Measurements from ENCODE around the gene C9orf57.

Gene C9orf57

GRCh38 chr9:72046630-72047456, 13.6 kb downstream of the C9orf57 start:
- no peak for DNase-seq
- Histone ChIP-seq H3K4me3 (ENCODE audit: insufficient read depth, low read depth, low read length, poor library complexity, severe bottlenecking) (no peak overlapping the region), H3K9me3 (ENCODE audit: control insufficient read depth, low read length) (no peaks in the 10 kb centered on the region), H3K4me1 (ENCODE audit: control insufficient read depth, insufficient read depth, low read length, poor library complexity, severe bottlenecking) (no peaks in the 10 kb centered on the region), H3K36me3 (ENCODE audit: control insufficient read depth, insufficient read depth, low read length) (no peaks in the 10 kb centered on the region), H3K27ac (ENCODE audit: insufficient read depth, low read length, poor library complexity, severe bottlenecking) (no peak overlapping the region), H3K27me3 (replicated peaks; ENCODE audit: control insufficient read depth, insufficient read depth, low read length, poor library complexity, severe bottlenecking) (no peaks in the 10 kb centered on the region)

GRCh38 chr9:72044095-72044494, 16.3 kb downstream of the C9orf57 start:
- Histone ChIP-seq H3K4me3 (ENCODE audit: insufficient read depth, low read depth, low read length, poor library complexity, severe bottlenecking) (no peak overlapping the region), H3K4me1 (ENCODE audit: control insufficient read depth, insufficient read depth, low read length, poor library complexity, severe bottlenecking) (no peaks in the 10 kb centered on the region), H3K27me3 (replicated peaks; ENCODE audit: control insufficient read depth, insufficient read depth, low read length, poor library complexity, severe bottlenecking) (no peaks in the 10 kb centered on the region), H3K27ac (ENCODE audit: insufficient read depth, low read length, poor library complexity, severe bottlenecking) (no peak overlapping the region), H3K9me3 (ENCODE audit: control insufficient read depth, low read length) (no peaks in the 10 kb centered on the region), H3K36me3 (ENCODE audit: control insufficient read depth, insufficient read depth, low read length) (no peaks in the 10 kb centered on the region)
- DNase-seq: no peak

- H3K27me3 ChIP-seq (replicated peaks; ENCODE audit: control insufficient read depth, insufficient read depth, low read length, poor library complexity, severe bottlenecking): no peaks in the 10 kb centered on the region
- no peaks in the 10 kb centered on the region for H3K36me3 ChIP-seq (ENCODE audit: control insufficient read depth, insufficient read depth, low read length)
- no peak for DNase-seq
- H3K27ac ChIP-seq (ENCODE audit: insufficient read depth, low read length, poor library complexity, severe bottlenecking): no peak overlapping the region
- H3K9me3 ChIP-seq (ENCODE audit: control insufficient read depth, low read length): no peaks in the 10 kb centered on the region
- H3K4me3 ChIP-seq (ENCODE audit: insufficient read depth, low read depth, low read length, poor library complexity, severe bottlenecking): no peak overlapping the region
- H3K4me1 ChIP-seq (ENCODE audit: control insufficient read depth, insufficient read depth, low read length, poor library complexity, severe bottlenecking): no peaks in the 10 kb centered on the region
Observed at GRCh38 chr9:72043576-72043975, 16.8 kb downstream of the C9orf57 start.

- Histone ChIP-seq H3K27me3 (replicated peaks; ENCODE audit: control insufficient read depth, insufficient read depth, low read length, poor library complexity, severe bottlenecking) (no peaks in the 10 kb centered on the region), H3K4me3 (ENCODE audit: insufficient read depth, low read depth, low read length, poor library complexity, severe bottlenecking) (no peak overlapping the region), H3K36me3 (ENCODE audit: control insufficient read depth, insufficient read depth, low read length) (no peaks in the 10 kb centered on the region), H3K9me3 (ENCODE audit: control insufficient read depth, low read length) (no peaks in the 10 kb centered on the region), H3K27ac (ENCODE audit: insufficient read depth, low read length, poor library complexity, severe bottlenecking) (no peak overlapping the region), H3K4me1 (ENCODE audit: control insufficient read depth, insufficient read depth, low read length, poor library complexity, severe bottlenecking) (no peaks in the 10 kb centered on the region)
- no peak for DNase-seq
Observed at GRCh38 chr9:72042928-72043327, 17.5 kb downstream of the C9orf57 start.

GRCh38 chr9:72041775-72042194, 18.6 kb downstream of the C9orf57 start:
- DNase-seq: no peak
- Histone ChIP-seq H3K4me1 (ENCODE audit: control insufficient read depth, insufficient read depth, low read length, poor library complexity, severe bottlenecking) (no peaks in the 10 kb centered on the region), H3K36me3 (ENCODE audit: control insufficient read depth, insufficient read depth, low read length) (no peaks in the 10 kb centered on the region), H3K4me3 (ENCODE audit: insufficient read depth, low read depth, low read length, poor library complexity, severe bottlenecking) (no peak overlapping the region), H3K27me3 (replicated peaks; ENCODE audit: control insufficient read depth, insufficient read depth, low read length, poor library complexity, severe bottlenecking) (no peaks in the 10 kb centered on the region), H3K9me3 (ENCODE audit: control insufficient read depth, low read length) (no peaks in the 10 kb centered on the region), H3K27ac (ENCODE audit: insufficient read depth, low read length, poor library complexity, severe bottlenecking) (no peak overlapping the region)

GRCh38 chr9:72041369-72041768, 19.0 kb downstream of the C9orf57 start:
- Histone ChIP-seq H3K36me3 (ENCODE audit: control insufficient read depth, insufficient read depth, low read length) (no peaks in the 10 kb centered on the region), H3K4me1 (ENCODE audit: control insufficient read depth, insufficient read depth, low read length, poor library complexity, severe bottlenecking) (no peaks in the 10 kb centered on the region), H3K27me3 (replicated peaks; ENCODE audit: control insufficient read depth, insufficient read depth, low read length, poor library complexity, severe bottlenecking) (no peaks in the 10 kb centered on the region), H3K9me3 (ENCODE audit: control insufficient read depth, low read length) (no peaks in the 10 kb centered on the region), H3K27ac (ENCODE audit: insufficient read depth, low read length, poor library complexity, severe bottlenecking) (no peak overlapping the region), H3K4me3 (ENCODE audit: insufficient read depth, low read depth, low read length, poor library complexity, severe bottlenecking) (no peak overlapping the region)
- DNase-seq: no peak

- Histone ChIP-seq H3K4me3 (ENCODE audit: insufficient read depth, low read depth, low read length, poor library complexity, severe bottlenecking) (no peak overlapping the region), H3K27ac (ENCODE audit: insufficient read depth, low read length, poor library complexity, severe bottlenecking) (no peak overlapping the region), H3K4me1 (ENCODE audit: control insufficient read depth, insufficient read depth, low read length, poor library complexity, severe bottlenecking) (no peaks in the 10 kb centered on the region), H3K9me3 (ENCODE audit: control insufficient read depth, low read length) (no peaks in the 10 kb centered on the region), H3K36me3 (ENCODE audit: control insufficient read depth, insufficient read depth, low read length) (no peaks in the 10 kb centered on the region), H3K27me3 (replicated peaks; ENCODE audit: control insufficient read depth, insufficient read depth, low read length, poor library complexity, severe bottlenecking) (no peaks in the 10 kb centered on the region)
- no peak for DNase-seq
Observed at GRCh38 chr9:72039532-72039931, 20.9 kb downstream of the C9orf57 start.

- Histone ChIP-seq H3K9me3 (ENCODE audit: control insufficient read depth, low read length) (no peaks in the 10 kb centered on the region), H3K27ac (ENCODE audit: insufficient read depth, low read length, poor library complexity, severe bottlenecking) (no peak overlapping the region), H3K4me3 (ENCODE audit: insufficient read depth, low read depth, low read length, poor library complexity, severe bottlenecking) (no peak overlapping the region), H3K27me3 (replicated peaks; ENCODE audit: control insufficient read depth, insufficient read depth, low read length, poor library complexity, severe bottlenecking) (no peaks in the 10 kb centered on the region), H3K36me3 (ENCODE audit: control insufficient read depth, insufficient read depth, low read length) (no peaks in the 10 kb centered on the region), H3K4me1 (ENCODE audit: control insufficient read depth, insufficient read depth, low read length, poor library complexity, severe bottlenecking) (no peaks in the 10 kb centered on the region)
- DNase-seq: peak; percentile 19 to 45 (median 21)
Observed at GRCh38 chr9:72038890-72039410, 21.5 kb downstream of the C9orf57 start.

- no peaks in the 10 kb centered on the region for H3K36me3 ChIP-seq (ENCODE audit: control insufficient read depth, insufficient read depth, low read length)
- no peak overlapping the region for H3K4me3 ChIP-seq (ENCODE audit: insufficient read depth, low read depth, low read length, poor library complexity, severe bottlenecking)
- no peak overlapping the region for H3K27ac ChIP-seq (ENCODE audit: insufficient read depth, low read length, poor library complexity, severe bottlenecking)
- no peaks in the 10 kb centered on the region for H3K9me3 ChIP-seq (ENCODE audit: control insufficient read depth, low read length)
- H3K27me3 ChIP-seq (replicated peaks; ENCODE audit: control insufficient read depth, insufficient read depth, low read length, poor library complexity, severe bottlenecking): no peaks in the 10 kb centered on the region
- DNase-seq: no peak
- H3K4me1 ChIP-seq (ENCODE audit: control insufficient read depth, insufficient read depth, low read length, poor library complexity, severe bottlenecking): no peaks in the 10 kb centered on the region
Observed at GRCh38 chr9:72038408-72038807, 22.0 kb downstream of the C9orf57 start.

GRCh38 chr9:72037571-72037970, 22.8 kb downstream of the C9orf57 start:
- Histone ChIP-seq H3K27ac (ENCODE audit: insufficient read depth, low read length, poor library complexity, severe bottlenecking) (no peak overlapping the region), H3K4me1 (ENCODE audit: control insufficient read depth, insufficient read depth, low read length, poor library complexity, severe bottlenecking) (no peaks in the 10 kb centered on the region), H3K27me3 (replicated peaks; ENCODE audit: control insufficient read depth, insufficient read depth, low read length, poor library complexity, severe bottlenecking) (no peaks in the 10 kb centered on the region), H3K9me3 (ENCODE audit: control insufficient read depth, low read length) (no peaks in the 10 kb centered on the region), H3K4me3 (ENCODE audit: insufficient read depth, low read depth, low read length, poor library complexity, severe bottlenecking) (no peak overlapping the region), H3K36me3 (ENCODE audit: control insufficient read depth, insufficient read depth, low read length) (no peaks in the 10 kb centered on the region)
- DNase-seq: no peak

Measured in effector memory CD4-positive, alpha-beta T cell (primary cell).